Mucosa of rectum (tissue), 2 donors: Measurements from ENCODE around the gene MTURN.
A peak's percentile ranks its signal among the peaks of the same experiment; 100 is the strongest.
"Not testable (repeated sequence)": the region's sequence is repeated elsewhere in the genome, so short reads cannot be mapped to it uniquely, and the experiment has no call there.

Source experiments
- H3K27ac ChIP-seq, 2 donors: one replicate each; pipeline ENCODE4 v1.7.0; 2013; ENCODE audit warnings: inconsistent platforms in 2 of 2, low read depth in 2 of 2, low read length in 2 of 2
- H3K27me3 ChIP-seq, 2 donors: one replicate each; pipeline ENCODE4 v1.7.0; 2013; ENCODE audit warnings: low read length in 2 of 2; ENCODE audit not compliant: control insufficient read depth in 2 of 2, insufficient read depth in 2 of 2
- H3K36me3 ChIP-seq, 2 donors: one replicate each; pipeline ENCODE4 v1.7.0; 2013; ENCODE audit warnings: low read length in 2 of 2; ENCODE audit not compliant: control insufficient read depth in 2 of 2, insufficient read depth in 2 of 2
- H3K4me1 ChIP-seq, 2 donors: one replicate each; pipeline ENCODE4 v1.7.0; 2013; ENCODE audit warnings: low read length in 2 of 2, mild to moderate bottlenecking in 1 of 2; ENCODE audit not compliant: control insufficient read depth in 2 of 2, insufficient read depth in 2 of 2
- H3K4me3 ChIP-seq, 2 donors: one replicate each; pipeline ENCODE4 v1.7.0; 2013; ENCODE audit warnings: low read length in 2 of 2
- H3K9ac ChIP-seq, 2 donors: one replicate each; pipeline ENCODE4 v1.7.0; 2013; ENCODE audit warnings: low read length in 2 of 2, low read depth in 1 of 2, mild to moderate bottlenecking in 1 of 2
- H3K9me3 ChIP-seq, 2 donors: one replicate each; pipeline ENCODE4 v1.7.0; 2013; ENCODE audit warnings: low read length in 2 of 2; ENCODE audit not compliant: control insufficient read depth in 2 of 2
- donor health status: healthy.
- donor health status: Normal muscosa, but diverticular disease.

The MTURN gene

DNA sequence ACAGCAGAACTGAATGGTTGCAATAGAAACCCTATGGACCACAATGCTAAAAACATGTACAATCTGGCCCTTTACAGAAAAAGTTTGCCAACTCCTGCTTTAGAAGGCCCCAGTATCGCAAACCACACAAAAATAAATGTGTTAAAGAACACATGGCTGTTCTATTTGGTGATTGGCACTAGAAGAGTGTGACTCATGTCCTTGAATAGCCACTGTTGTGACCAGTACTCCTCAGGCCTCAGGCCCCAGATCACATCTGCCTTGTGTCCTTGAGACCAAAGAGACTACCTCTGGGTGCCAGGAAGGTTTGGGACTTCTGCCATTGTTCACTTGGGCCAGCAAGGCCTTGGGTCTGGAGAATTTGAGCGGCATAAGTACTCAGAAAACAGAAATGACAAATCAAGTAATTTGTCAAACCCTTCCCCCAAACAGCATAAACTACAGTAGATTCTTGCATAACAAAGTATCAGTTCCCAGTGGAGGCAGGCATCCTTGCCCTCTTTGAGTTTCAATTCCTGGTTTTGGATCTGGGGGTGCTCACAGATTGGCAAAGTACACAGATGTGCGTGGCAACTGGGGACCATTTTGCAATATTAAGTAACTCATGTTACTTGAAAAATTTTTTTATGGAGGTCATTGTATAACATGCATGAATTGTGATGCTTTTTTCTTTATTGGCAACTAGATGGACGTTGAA is 50.2 kb downstream of the MTURN start:
- Histone ChIP-seq H3K9ac (no peak overlapping the region), H3K4me1 (no peaks in the 10 kb centered on the region), H3K4me3 (no peak overlapping the region), H3K27me3 (no peaks in the 10 kb centered on the region), H3K27ac (peak overlapping the region in 1 of 2 donors; percentile 27), H3K9me3 (peaks cover 0 to 4% of the 10 kb centered on the region in 2 donors), H3K36me3 (no peaks in the 10 kb centered on the region)

DNA sequence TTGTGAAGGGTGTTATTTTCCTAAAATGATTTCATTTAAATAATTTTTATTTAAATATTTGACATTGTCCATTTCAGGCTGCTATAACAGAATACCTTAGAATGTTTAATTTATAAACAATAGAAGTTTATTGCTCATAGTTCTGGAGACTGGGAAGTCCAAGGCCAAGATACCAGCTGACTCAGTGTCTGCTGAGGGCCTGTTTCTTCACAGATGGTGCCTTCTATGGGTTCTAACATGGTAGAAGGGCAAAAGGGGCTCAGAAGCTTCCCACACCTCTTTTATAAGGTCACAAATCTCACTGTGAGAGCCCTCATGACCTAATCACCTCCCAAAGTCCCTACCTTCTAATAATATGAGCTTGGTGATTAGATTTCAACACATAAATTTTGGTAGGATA is 50.7 kb downstream of the MTURN start:
- Histone ChIP-seq H3K4me1 (no peaks in the 10 kb centered on the region), H3K27me3 (no peaks in the 10 kb centered on the region), H3K27ac (no peak overlapping the region)

GRCh38 chr7:30186725-30187124 is 51.9 kb downstream of the MTURN start:
- Histone ChIP-seq H3K9ac (no peak overlapping the region), H3K27ac (no peak overlapping the region), H3K36me3 (no peaks in the 10 kb centered on the region), H3K9me3 (peaks cover 0 to 4% of the 10 kb centered on the region in 2 donors), H3K4me1 (no peaks in the 10 kb centered on the region), H3K27me3 (no peaks in the 10 kb centered on the region), H3K4me3 (no peak overlapping the region)

More for the DNA sequence above, 50.7 kb downstream of the MTURN start:
- H3K9me3 ChIP-seq: peaks cover 0 to 4% of the 10 kb centered on the region in 2 donors
- H3K4me3 ChIP-seq: no peak overlapping the region
- H3K36me3 ChIP-seq: no peaks in the 10 kb centered on the region
- no peak overlapping the region for H3K9ac ChIP-seq

DNA sequence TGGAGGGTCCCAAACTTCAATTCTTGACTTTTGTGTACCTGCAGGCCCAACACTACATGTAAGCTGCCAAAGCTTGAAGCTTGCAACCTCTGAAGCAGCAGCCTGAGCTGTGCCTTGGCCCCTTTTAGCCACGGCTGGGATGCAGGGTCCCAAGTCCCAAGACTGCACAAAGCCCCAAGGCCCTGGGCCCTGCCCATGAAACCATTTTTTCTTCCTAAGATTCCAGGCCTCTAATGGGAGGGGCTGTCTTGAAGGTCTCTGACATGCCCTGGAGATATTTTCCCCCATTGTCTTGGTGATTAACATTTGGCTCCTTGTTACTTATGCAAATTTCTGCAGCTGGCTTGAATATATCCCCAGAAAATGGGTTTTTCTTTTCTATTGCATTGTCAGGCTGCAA is 52.7 kb downstream of the MTURN start:
- H3K9ac ChIP-seq: no peak overlapping the region
- no peaks in the 10 kb centered on the region for H3K27me3 ChIP-seq
- H3K4me3 ChIP-seq: no peak overlapping the region
- H3K27ac ChIP-seq: no peak overlapping the region
- H3K9me3 ChIP-seq: peaks cover 0 to 4% of the 10 kb centered on the region in 2 donors
- H3K36me3 ChIP-seq: no peaks in the 10 kb centered on the region
- no peaks in the 10 kb centered on the region for H3K4me1 ChIP-seq

- not testable (repeated sequence) for H3K27ac ChIP-seq, H3K9me3 ChIP-seq, H3K27me3 ChIP-seq, H3K9ac ChIP-seq, H3K4me3 ChIP-seq, H3K36me3 ChIP-seq, H3K4me1 ChIP-seq
These were observed 53.6 kb downstream of the MTURN start for GRCh38 chr7:30188381-30188780.

DNA sequence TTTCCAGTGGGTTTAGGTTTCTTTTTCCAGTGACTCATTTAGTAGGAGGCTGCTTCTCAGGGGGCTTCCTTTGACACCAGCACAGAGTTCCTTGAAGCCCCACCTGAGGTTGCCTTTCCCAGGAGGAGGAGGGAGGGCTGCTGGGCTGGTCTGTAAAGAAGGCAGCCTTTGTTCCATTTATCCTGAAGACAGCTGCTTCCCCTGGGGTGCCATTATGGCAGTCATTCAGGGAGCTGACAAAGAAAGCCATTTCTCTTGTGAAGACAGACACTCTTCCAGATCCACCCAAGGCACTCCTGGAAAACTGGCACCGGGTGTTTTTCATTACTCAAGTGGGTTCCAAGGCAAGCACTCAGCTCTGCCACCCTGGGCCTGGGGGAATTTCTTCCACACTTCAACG is 54.0 kb downstream of the MTURN start:
- no peak overlapping the region for H3K9ac ChIP-seq
- H3K36me3 ChIP-seq: no peaks in the 10 kb centered on the region
- no peaks in the 10 kb centered on the region for H3K27me3 ChIP-seq
- peaks cover 0 to 4% of the 10 kb centered on the region in 2 donors for H3K9me3 ChIP-seq
- no peak overlapping the region for H3K27ac ChIP-seq
- H3K4me3 ChIP-seq: no peak overlapping the region
- H3K4me1 ChIP-seq: no peaks in the 10 kb centered on the region

GRCh38 chr7:30191809-30192208 is 57.0 kb downstream of the MTURN start:
- Histone ChIP-seq H3K9me3 (peaks cover 0 to 2% of the 10 kb centered on the region in 2 donors), H3K27me3 (no peaks in the 10 kb centered on the region), H3K27ac (no peak overlapping the region), H3K36me3 (no peaks in the 10 kb centered on the region), H3K4me1 (no peaks in the 10 kb centered on the region), H3K9ac (no peak overlapping the region), H3K4me3 (no peak overlapping the region)

DNA sequence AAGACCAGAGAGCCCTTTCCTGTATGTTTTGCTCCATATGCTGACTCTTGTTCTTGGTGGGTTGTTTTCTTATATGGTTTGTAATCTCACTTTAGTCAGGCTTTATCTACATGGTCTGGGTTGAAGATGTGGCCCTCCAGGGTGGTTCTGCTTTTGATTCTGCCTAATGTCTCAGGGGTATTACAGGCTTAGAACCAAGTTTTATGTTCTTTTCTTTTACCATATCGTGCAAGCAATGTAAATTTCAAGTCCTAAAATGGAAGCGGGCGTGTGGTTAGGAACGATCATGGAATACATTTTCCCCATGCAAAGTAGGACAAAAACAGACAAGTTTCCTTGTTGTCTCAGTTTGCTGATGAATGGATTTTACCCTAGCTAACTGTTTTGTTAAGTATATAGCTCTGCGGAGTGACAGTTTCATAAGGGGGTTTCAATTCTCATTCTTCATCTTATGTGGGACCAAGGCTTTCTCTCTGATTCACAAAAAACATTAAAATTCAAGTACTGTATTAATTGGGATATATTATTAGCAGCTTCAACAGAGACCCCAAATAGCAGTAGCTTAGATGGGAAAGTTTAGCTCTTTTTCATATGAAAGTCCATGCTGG is 58.7 kb downstream of the MTURN start:
- Histone ChIP-seq H3K36me3 (no peaks in the 10 kb centered on the region), H3K9me3 (no peaks in the 10 kb centered on the region), H3K4me1 (no peaks in the 10 kb centered on the region), H3K27me3 (no peaks in the 10 kb centered on the region), H3K9ac (no peak overlapping the region), H3K4me3 (no peak overlapping the region), H3K27ac (no peak overlapping the region)

DNA sequence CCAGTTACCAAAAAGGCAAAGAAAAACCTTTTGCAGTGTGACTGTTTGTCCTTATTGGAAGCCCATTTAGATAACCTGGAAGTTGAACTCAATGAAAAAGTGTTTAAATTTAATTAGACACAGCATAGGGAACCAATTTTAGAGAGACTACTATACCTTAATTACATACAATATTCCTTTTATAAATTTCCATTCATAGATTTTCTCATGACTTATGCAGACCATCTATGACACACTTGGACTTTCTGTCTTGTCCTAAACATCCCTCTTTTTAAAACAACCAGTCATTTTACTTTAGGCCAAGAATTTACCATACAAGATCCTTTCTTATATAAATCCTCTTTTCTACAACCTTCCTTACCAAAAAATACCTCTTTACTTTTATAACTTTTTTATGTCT is 61.6 kb downstream of the MTURN start:
- Histone ChIP-seq H3K9ac (no peak overlapping the region), H3K4me3 (no peak overlapping the region), H3K27me3 (no peaks in the 10 kb centered on the region), H3K27ac (no peak overlapping the region), H3K9me3 (no peaks in the 10 kb centered on the region), H3K36me3 (no peaks in the 10 kb centered on the region), H3K4me1 (no peaks in the 10 kb centered on the region)

DNA sequence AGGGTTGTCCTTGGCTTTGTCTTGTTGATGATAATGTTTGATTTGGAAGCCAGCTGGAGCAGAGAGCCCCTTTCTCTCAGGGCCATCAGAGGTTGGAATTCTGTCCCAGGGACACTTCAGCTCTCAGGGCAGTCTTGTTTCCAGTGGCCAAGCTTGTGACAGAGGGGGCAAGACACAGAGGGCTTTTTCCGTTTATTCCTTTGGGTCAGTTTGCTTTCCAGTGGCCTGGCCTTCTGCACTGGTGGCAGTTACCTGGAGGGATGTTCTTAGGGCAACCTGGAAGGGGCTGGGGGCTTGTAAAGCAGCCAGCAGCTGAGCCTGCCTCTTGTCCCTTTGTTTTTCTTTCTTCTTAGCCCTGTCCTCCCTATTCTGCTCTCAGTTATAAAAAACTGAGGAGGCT is 62.7 kb downstream of the MTURN start:
- no peaks in the 10 kb centered on the region for H3K4me1 ChIP-seq
- no peaks in the 10 kb centered on the region for H3K9me3 ChIP-seq
- no peaks in the 10 kb centered on the region for H3K27me3 ChIP-seq
- H3K9ac ChIP-seq: no peak overlapping the region
- no peaks in the 10 kb centered on the region for H3K36me3 ChIP-seq
- H3K4me3 ChIP-seq: no peak overlapping the region
- H3K27ac ChIP-seq: no peak overlapping the region
